Karpas-422 (cell line): ENCODE data around the gene CLN6. TPM values are rescaled to one million over a fixed set of nuclear protein-coding genes. Genes with fewer than 3 reads are reported as not detected.

ENCODE experiments used
- total RNA-seq: library from RNA; depleted of rRNA; stranded (reverse); fragments of >200 nt; shearing (Covaris generic); gene quantifications from 2 replicates; pipeline ENCODE4 v1.2.3, GENCODE V29; 2014; ENCODE audit warnings: low replicate concordance; rRNA removed

The CLN6 gene
- total RNA-seq, 1 experiment from 2014 or later, result 80.0 TPM

Other genes starting within 250 kb of the CLN6 start
- gene PIAS1, start 175.4 kb downstream of the CLN6 start, total RNA-seq, result 33.2 and 106 TPM in 2 replicates
- gene CALML4, start 24.4 kb downstream of the CLN6 start, total RNA-seq, result 3.0 and 7.0 TPM in 2 replicates
- 24.4 and 47.5 TPM in 2 replicates for gene FEM1B, start 48.0 kb upstream of the CLN6 start, total RNA-seq
- not detected in 2 replicates for gene ITGA11, start 202.4 kb upstream of the CLN6 start, total RNA-seq